Activated CD8-positive, alpha-beta memory T cell treated with anti-CD3 and anti-CD28 coated beads, Interleukin-2, amount 50 U/mL, for 1 hour (primary cell): ENCODE data around the gene CEP135.
"Not testable (repeated sequence)": the region's sequence is repeated elsewhere in the genome, so short reads cannot be mapped to it uniquely, and the experiment has no call there.

Experiments
- DNase-seq: peaks from one replicate; pipeline ENCODE4 v3.0.0-alpha.2; 2020; ENCODE audit errors: extremely low read depth

The CEP135 gene

GRCh38 chr4:55948726-55949481, at the start of gene CEP135:
Gene CEP135 (plus strand): TSS chr4:55948945. CDS start chr4:55952131, 3,186 bp downstream.
- peak; percentile 75 for DNase-seq

GRCh38 chr4:55902677-55903076, 46.1 kb upstream of the CEP135 start:
- no peak for DNase-seq

- DNase-seq, result no peak
Measured at GRCh38 chr4:55903577-55903976, 45.2 kb upstream of the CEP135 start.

GRCh38 chr4:55904576-55904975, 44.2 kb upstream of the CEP135 start:
- DNase-seq, result no peak

GRCh38 chr4:55906323-55906722, 42.4 kb upstream of the CEP135 start:
- no peak for DNase-seq

GRCh38 chr4:55906989-55907388, 41.8 kb upstream of the CEP135 start:
- DNase-seq, result no peak

- DNase-seq, result no peak
Measured at GRCh38 chr4:55907469-55907868, 41.3 kb upstream of the CEP135 start.

GRCh38 chr4:55910140-55910539, 38.6 kb upstream of the CEP135 start:
- DNase-seq, result no peak

- no peak for DNase-seq
Measured at GRCh38 chr4:55912249-55912648, 36.5 kb upstream of the CEP135 start.

GRCh38 chr4:55920571-55920970, 28.2 kb upstream of the CEP135 start:
- no peak for DNase-seq

- no peak for DNase-seq
Measured at GRCh38 chr4:55921093-55921492, 27.7 kb upstream of the CEP135 start.

- no peak for DNase-seq
Measured at GRCh38 chr4:55925241-55925640, 23.5 kb upstream of the CEP135 start.

- DNase-seq, result no peak
Measured at GRCh38 chr4:55926610-55927009, 22.1 kb upstream of the CEP135 start.

- no peak for DNase-seq
Measured at GRCh38 chr4:55927803-55928437, 20.8 kb upstream of the CEP135 start.

GRCh38 chr4:55928846-55929245, 19.9 kb upstream of the CEP135 start:
- no peak for DNase-seq

- DNase-seq, result no peak
Measured at GRCh38 chr4:55931043-55931442, 17.7 kb upstream of the CEP135 start.

GRCh38 chr4:55931833-55932232, 16.9 kb upstream of the CEP135 start:
- no peak for DNase-seq

GRCh38 chr4:55932511-55932910, 16.2 kb upstream of the CEP135 start:
- no peak for DNase-seq

GRCh38 chr4:55933611-55934010, 15.1 kb upstream of the CEP135 start:
- no peak for DNase-seq

GRCh38 chr4:55935907-55936306, 12.8 kb upstream of the CEP135 start:
- DNase-seq, result not testable (repeated sequence)

- DNase-seq, result no peak
Measured at GRCh38 chr4:55938481-55938880, 10.3 kb upstream of the CEP135 start.

GRCh38 chr4:55939421-55939820, 9.3 kb upstream of the CEP135 start:
- no peak for DNase-seq

GRCh38 chr4:55941881-55942396, 6.8 kb upstream of the CEP135 start:
- DNase-seq, result no peak
